Loucy (cell line): ENCODE results near the gene CIRBP.
A peak's percentile ranks its signal among the peaks of the same experiment; 100 is the strongest.

Source experiments
- H2AFZ ChIP-seq: fragments of 200-600 bp; sonication (generic); 2 replicates; pipeline ENCODE4 v1.6.0; 2016; ENCODE audit warnings: antibody characterized with exemption, mild to moderate bottlenecking, low read length, moderate library complexity
- H3F3A ChIP-seq: fragments of 200-600 bp; 2 replicates; pipeline ENCODE4 v1.6.0; 2016; ENCODE audit warnings: antibody characterized with exemption, low read depth, mild to moderate bottlenecking
- H3K27me3 ChIP-seq: fragments of 200-600 bp; sonication (generic); 2 replicates; pipeline ENCODE4 v1.6.1; 2014; ENCODE audit warnings: low read length, mild to moderate bottlenecking; ENCODE audit not compliant: insufficient read depth, poor library complexity, severe bottlenecking
- H3K36me3 ChIP-seq: fragments of 200-600 bp; sonication (generic); 2 replicates; pipeline ENCODE4 v1.6.1; 2016; ENCODE audit warnings: low read length; ENCODE audit not compliant: insufficient read depth
- H3K4me1 ChIP-seq: fragments of 200-600 bp; sonication (generic); 2 replicates; pipeline ENCODE4 v1.5.1; 2014; ENCODE audit warnings: low read length, mild to moderate bottlenecking; ENCODE audit not compliant: insufficient read depth, poor library complexity, severe bottlenecking
- H3K4me2 ChIP-seq: fragments of 200-600 bp; sonication (generic); 2 replicates; pipeline ENCODE4 v1.6.0; 2014; ENCODE audit warnings: antibody characterized with exemption, low read length, low read depth, mild to moderate bottlenecking; ENCODE audit not compliant: poor library complexity, severe bottlenecking
- H3K4me3 ChIP-seq: fragments of 200-600 bp; sonication (generic); 2 replicates; pipeline ENCODE4 v1.5.1; 2014; ENCODE audit warnings: low read length, mild to moderate bottlenecking, mixed read lengths; ENCODE audit not compliant: poor library complexity, severe bottlenecking
- H3K79me2 ChIP-seq: fragments of 200-600 bp; sonication (generic); 2 replicates; pipeline ENCODE4 v1.6.1; 2014; ENCODE audit warnings: low read length; ENCODE audit not compliant: insufficient read depth
- H3K9ac ChIP-seq: fragments of 200-600 bp; sonication (generic); 2 replicates; pipeline ENCODE4 v1.6.0; 2014; ENCODE audit warnings: mild to moderate bottlenecking, low read depth, low read length, moderate library complexity; ENCODE audit not compliant: poor library complexity, severe bottlenecking
- H3K9me2 ChIP-seq: fragments of 200-600 bp; sonication (generic); replicated peaks from 2 replicates; pipeline ENCODE4 v1.6.1; 2016; ENCODE audit warnings: low read depth, low read length, mixed read lengths
- H3K9me3 ChIP-seq: fragments of 200-600 bp; sonication (generic); 2 replicates; pipeline ENCODE4 v1.6.1; 2014; ENCODE audit warnings: mild to moderate bottlenecking, antibody characterized with exemption, low read length, low read depth; ENCODE audit not compliant: insufficient read depth
- H4K20me1 ChIP-seq: fragments of 200-600 bp; sonication (generic); 2 replicates; pipeline ENCODE4 v1.6.0; 2014; ENCODE audit warnings: antibody characterized with exemption, low read length, mild to moderate bottlenecking; ENCODE audit not compliant: insufficient read depth, poor library complexity, severe bottlenecking
- CTCF ChIP-seq: fragments of 200-600 bp; sonication (generic); conservative IDR thresholded peaks from 2 replicates; pipeline ENCODE4 v1.5.1; 2014; ENCODE audit warnings: mild to moderate bottlenecking, antibody characterized with exemption, low read length
- EZH2phosphoT487 ChIP-seq: fragments of 200-600 bp; IDR thresholded peaks from 2 replicates; pipeline ENCODE4 v1.6.1; 2018; ENCODE audit warnings: antibody characterized with exemption, mild to moderate bottlenecking, moderate library complexity, borderline replicate concordance

CIRBP gene

DNA sequence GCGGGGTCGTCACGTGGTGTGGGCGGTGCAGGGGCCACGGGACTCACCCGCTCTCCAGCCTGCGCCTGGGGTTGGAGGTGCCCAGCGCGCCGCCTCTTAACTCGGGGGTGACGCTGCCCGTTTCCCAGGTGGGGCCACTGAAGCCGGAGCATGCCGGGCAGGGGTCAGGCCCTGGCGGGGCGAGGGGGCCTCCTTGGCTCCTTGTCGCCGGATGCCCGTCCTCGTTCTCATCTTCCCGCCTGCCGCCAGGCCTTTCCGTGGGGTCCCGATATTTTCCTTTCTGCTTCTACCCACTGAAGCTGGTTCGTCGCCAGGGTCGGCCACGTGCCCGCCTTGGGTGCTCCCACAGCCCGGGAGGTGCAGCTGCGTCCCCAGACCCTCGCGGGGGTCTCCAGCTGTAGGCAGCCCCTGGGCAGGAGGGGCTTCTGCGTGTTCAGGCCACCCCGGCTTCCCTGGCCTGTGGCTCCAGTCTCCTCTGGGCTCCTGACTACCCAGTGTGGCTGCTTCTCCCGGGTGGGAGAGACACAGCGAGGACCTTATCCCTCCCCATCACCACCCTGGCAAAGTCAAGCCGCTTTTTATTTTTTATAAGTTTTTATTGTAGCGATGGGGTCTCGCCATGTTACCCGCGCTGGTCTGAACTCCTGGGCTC lies 7.0 kb downstream of the CIRBP start:
- Histone ChIP-seq H3K27me3 (no peaks in the 10 kb centered on the region), H2AFZ (peak overlapping the region; percentile 21; the same call in 1 of the 2 replicates), H3K4me2 (peak overlapping the region; percentile 98), H3F3A (peaks cover 14% of the 10 kb centered on the region), H3K9me3 (no peaks in the 10 kb centered on the region), H3K4me1 (peaks cover 28% of the 10 kb centered on the region), H3K9me2 (no peaks in the 10 kb centered on the region), H3K4me3 (peak overlapping the region; percentile 90), H4K20me1 (peaks cover 51% of the 10 kb centered on the region), H3K9ac (peak overlapping the region; percentile 85), H3K36me3 (peaks cover 49% of the 10 kb centered on the region; the same call in 1 of the 2 replicates), H3K79me2 (peaks cover 56% of the 10 kb centered on the region)
- TF ChIP-seq EZH2phosphoT487 (no peak), CTCF (no peak)

- Histone ChIP-seq H4K20me1 (peaks cover 46% of the 10 kb centered on the region), H3K27me3 (no peaks in the 10 kb centered on the region), H3K9ac (peak overlapping the region; percentile 85), H3K36me3 (peaks cover 44% of the 10 kb centered on the region; the same call in 1 of the 2 replicates), H3K9me2 (no peaks in the 10 kb centered on the region), H3K4me1 (peaks cover 23% of the 10 kb centered on the region), H3F3A (peaks cover 14% of the 10 kb centered on the region), H3K4me2 (peak overlapping the region; percentile 98), H3K79me2 (peaks cover 51% of the 10 kb centered on the region), H3K4me3 (peak overlapping the region; percentile 90), H3K9me3 (no peaks in the 10 kb centered on the region), H2AFZ (no peak overlapping the region)
- TF ChIP-seq CTCF (no peak), EZH2phosphoT487 (no peak)
Observed at GRCh38 chr19:1276628-1277022, 7.5 kb downstream of the CIRBP start.

GRCh38 chr19:1277061-1277460 lies 7.9 kb downstream of the CIRBP start:
- Histone ChIP-seq H3K4me3 (peak overlapping the region; percentile 90), H3K9me2 (no peaks in the 10 kb centered on the region), H3K79me2 (peaks cover 46% of the 10 kb centered on the region), H3K9ac (peak overlapping the region; percentile 85), H3K27me3 (no peaks in the 10 kb centered on the region), H3K36me3 (peaks cover 40% of the 10 kb centered on the region; the same call in 1 of the 2 replicates), H4K20me1 (peaks cover 41% of the 10 kb centered on the region), H3K9me3 (no peaks in the 10 kb centered on the region), H3K4me2 (peak overlapping the region; percentile 98), H2AFZ (no peak overlapping the region), H3K4me1 (peaks cover 18% of the 10 kb centered on the region), H3F3A (peaks cover 13% of the 10 kb centered on the region)
- no peak for TF ChIP-seq EZH2phosphoT487
- TF ChIP-seq CTCF: no peak
